ENCODE data around the gene PERP. TPM values are rescaled to one million over a fixed set of nuclear protein-coding genes. Genes with fewer than 3 reads are reported as not detected.

The PERP gene
- total RNA-seq, 1 experiment from 2014 or later, result 85.9 TPM

DNA sequence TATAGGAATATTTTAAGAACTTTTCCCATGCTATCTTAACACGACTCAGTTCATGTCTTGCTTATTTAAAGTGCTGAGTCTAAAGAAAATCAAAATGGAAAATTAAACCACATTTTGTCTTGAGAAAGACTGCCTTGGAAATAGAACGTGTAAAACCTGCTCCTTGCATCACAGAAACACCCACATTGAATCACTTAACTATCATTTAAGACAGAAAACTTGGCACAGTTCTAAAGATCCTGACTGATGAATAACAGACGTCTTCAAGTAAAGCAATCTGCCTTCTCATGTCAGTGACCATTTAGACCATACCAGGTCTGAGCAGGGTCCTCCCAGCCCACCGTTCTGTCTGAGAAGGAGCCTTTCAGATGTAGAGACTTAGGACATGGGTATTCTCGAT is 7.4 kb downstream of the PERP start (continued):
- TF ChIP-seq REST (IDR thresholded peaks at IDR 0.05; ENCODE audit: low read depth) (no peak), ELF1 (IDR thresholded peaks at IDR 0.05; ENCODE audit: borderline replicate concordance, low read depth) (no peak), POLR2AphosphoS5 (IDR thresholded peaks at IDR 0.05; ENCODE audit: low read depth, low read length) (no peak), EGR1 (IDR thresholded peaks at IDR 0.05; ENCODE audit: low read depth) (no peak), SRF (IDR thresholded peaks at IDR 0.05; ENCODE audit: low read depth) (no peak), YY1 (IDR thresholded peaks at IDR 0.05; ENCODE audit: extremely low read depth, insufficient replicate concordance, low read depth, low read length) (no peak), JUND (IDR thresholded peaks at IDR 0.05) (no peak), CTCF (IDR thresholded peaks at IDR 0.05 in 2 of 3, conservative IDR thresholded peaks at IDR 0.05 in 1 of 3; ENCODE audit: borderline replicate concordance in 1 of 3, insufficient read depth in 1 of 3, low read depth in 2 of 3, low read length in 2 of 3) (no peak), CBX3 (IDR thresholded peaks at IDR 0.05; ENCODE audit: low read depth) (no peak)

- ChIA-PET RAD21 (ENCODE audit: low non-redundant PET in 1 of 2, low total read pairs in 2 of 2, uncharacterized antibody in 2 of 2, unreplicated experiment in 2 of 2) (no interaction called here), POLR2A (no interaction called here), CTCF (no interaction called here)
- Histone ChIP-seq H3K9me3 (ENCODE audit: control insufficient read depth in 1 of 2, insufficient read depth in 1 of 2, low read depth in 1 of 2, low read length in 2 of 2) (no peaks in the 10 kb centered on the region), H3K9ac (ENCODE audit: low read length) (no peak overlapping the region), H3K27ac (ENCODE audit: low read depth, low read length) (no peak overlapping the region), H3K36me3 (ENCODE audit: control insufficient read depth in 1 of 2, insufficient read depth in 2 of 2, low read length in 2 of 2) (peaks cover 0 to 16% of the 10 kb centered on the region in 2 experiments), H3K9me2 (ENCODE audit: insufficient read depth) (no peaks in the 10 kb centered on the region), H3K4me3 (replicated peaks in 1 of 2; ENCODE audit: low read depth in 1 of 2, low read length in 2 of 2) (no peak overlapping the region), H3K27me3 (ENCODE audit: insufficient read depth, low read length) (no peaks in the 10 kb centered on the region), H4K20me1 (ENCODE audit: insufficient read depth) (no peaks in the 10 kb centered on the region), H3K4me2 (ENCODE audit: low read length) (no peak overlapping the region), H2AFZ (ENCODE audit: low read depth, low read length, poor library complexity, severe bottlenecking) (no peak overlapping the region), H3K79me2 (ENCODE audit: insufficient read depth, low read length) (peaks cover 59% of the 10 kb centered on the region), H3K4me1 (ENCODE audit: control insufficient read depth in 1 of 2, insufficient read depth in 2 of 2, low read length in 2 of 2) (no peaks in the 10 kb centered on the region)
- no peak for TF ChIP-seq REST (IDR thresholded peaks at IDR 0.05; ENCODE audit: low read depth)
- TF ChIP-seq YY1 (IDR thresholded peaks at IDR 0.05; ENCODE audit: extremely low read depth, insufficient replicate concordance, low read depth, low read length), result no peak
- peak; percentile 19; the same call in 1 of the 2 replicates for TF ChIP-seq CBX3 (IDR thresholded peaks at IDR 0.05; ENCODE audit: low read depth)
- intact Hi-C loops (cut with micrococcal nuclease), result no loop called here
- DNase-seq (ENCODE audit: low read depth, low spot score), result no peak
- ATAC-seq, result no peak
- no TSS peak for BruUV-seq (replicated peaks)
Measured at GRCh38 chr6:138098306-138098705, 8.9 kb downstream of the PERP start.

Data from HCT116 (cell line).